K562 (cell line): ENCODE measurements around the gene ANKS1B. TPM values are rescaled to one million over a fixed set of nuclear protein-coding genes. Genes with fewer than 3 reads are reported as not detected.

Source experiments
- BCL6 ChIP-seq: fragments of 250-450 bp; sonication (Bioruptor Pico); IDR thresholded peaks from 2 replicates; pipeline ENCODE4 v1.4.0; 2020
- KAT8 ChIP-seq: fragments of 450-650 bp; IDR thresholded peaks from 2 replicates; pipeline ENCODE4 v1.6.1; 2016; ENCODE audit warnings: low read depth, mild to moderate bottlenecking
- STAG1 ChIP-seq: sonication (generic); formaldehyde crosslinking; IDR thresholded peaks from 2 replicates; pipeline ENCODE4 v1.5.0; 2020; ENCODE audit warnings: missing genetic modification reagents, borderline replicate concordance
- ZNF354B ChIP-seq: fragments of 250-450 bp; sonication (Bioruptor Pico); IDR thresholded peaks from 2 replicates; pipeline ENCODE4 v1.4.0; 2020
- polyA plus RNA-seq, 8 experiments: library from polyadenylated mRNA; depleted of rRNA in 4 of 8; stranded (reverse) in 5 of 8; unstranded in 3 of 8; fragments of >200 nt; fragmentation: Nextera tagmentation in 2 of 8; fragmentation: Illumina TruSeq in 1 of 8; extraction: Ambion mirVana in 2 of 8; extraction: Trizol in 1 of 8; gene quantifications; 2 replicates each; pipeline versions ENCODE4 v1.2.1 to v1.2.3, GENCODE V29; 2011 to 2014; ENCODE audit warnings: inconsistent platforms in 1 of 8, missing spikeins in 1 of 8
- total RNA-seq, 7 experiments: library from RNA; depleted of rRNA in 6 of 7; stranded (reverse); fragments of >200 nt in 6 of 7; fragmentation: Illumina TruSeq in 2 of 7; extraction: Trizol in 2 of 7; gene quantifications; 2 replicates each; pipeline versions ENCODE4 v1.2.1 to v1.2.3, GENCODE V29; 2011 to 2021; ENCODE audit warnings: low replicate concordance in 1 of 7
- TF ChIP-seq, protein P1 (sequence below): fragments of 250-450 bp; sonication (Bioruptor Pico); IDR thresholded peaks from 2 replicates; pipeline ENCODE4 v1.5.0; 2021
- TF ChIP-seq, protein P2 (sequence below): fragments of 200-800 bp; sonication (Bioruptor generic); IDR thresholded peaks from 2 replicates; pipeline ENCODE4 v1.6.1; 2016; ENCODE audit warnings: missing genetic modification characterization, missing compliant biosample characterization

The ANKS1B gene
- total and polyA plus RNA-seq, 9 of the 15 experiments (the other 6 are each of a cell fraction or from before 2014, with no cell fraction given), result 0.04 to 0.47 (median 0.28) TPM; not detected in 4

DNA sequence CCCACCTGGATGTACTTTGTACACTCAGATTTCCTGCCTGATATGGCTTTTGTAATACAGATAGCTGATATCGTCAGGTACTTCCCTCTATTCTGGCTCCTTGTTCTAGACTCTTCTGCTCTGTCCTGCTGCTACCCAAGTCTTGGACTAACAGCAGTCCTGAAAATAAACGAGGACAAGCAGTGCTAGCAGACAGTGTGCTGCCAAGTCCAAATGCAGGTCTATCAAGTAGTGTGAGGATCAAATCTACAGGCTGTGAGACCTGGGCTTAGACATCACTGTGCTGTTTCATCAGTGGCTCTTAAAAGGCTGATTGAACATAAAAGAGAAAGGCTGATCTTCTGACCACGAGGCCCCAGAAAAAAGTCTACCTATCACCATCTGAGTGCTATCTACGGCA is 921.6 kb downstream of the ANKS1B start (continued):
- TF ChIP-seq, protein P1, sequence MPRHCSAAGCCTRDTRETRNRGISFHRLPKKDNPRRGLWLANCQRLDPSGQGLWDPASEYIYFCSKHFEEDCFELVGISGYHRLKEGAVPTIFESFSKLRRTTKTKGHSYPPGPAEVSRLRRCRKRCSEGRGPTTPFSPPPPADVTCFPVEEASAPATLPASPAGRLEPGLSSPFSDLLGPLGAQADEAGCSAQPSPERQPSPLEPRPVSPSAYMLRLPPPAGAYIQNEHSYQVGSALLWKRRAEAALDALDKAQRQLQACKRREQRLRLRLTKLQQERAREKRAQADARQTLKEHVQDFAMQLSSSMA (CRISPR knock-in tag), result no peak
- no peak for TF ChIP-seq STAG1 (CRISPR knock-in tag)
- TF ChIP-seq, protein P2, sequence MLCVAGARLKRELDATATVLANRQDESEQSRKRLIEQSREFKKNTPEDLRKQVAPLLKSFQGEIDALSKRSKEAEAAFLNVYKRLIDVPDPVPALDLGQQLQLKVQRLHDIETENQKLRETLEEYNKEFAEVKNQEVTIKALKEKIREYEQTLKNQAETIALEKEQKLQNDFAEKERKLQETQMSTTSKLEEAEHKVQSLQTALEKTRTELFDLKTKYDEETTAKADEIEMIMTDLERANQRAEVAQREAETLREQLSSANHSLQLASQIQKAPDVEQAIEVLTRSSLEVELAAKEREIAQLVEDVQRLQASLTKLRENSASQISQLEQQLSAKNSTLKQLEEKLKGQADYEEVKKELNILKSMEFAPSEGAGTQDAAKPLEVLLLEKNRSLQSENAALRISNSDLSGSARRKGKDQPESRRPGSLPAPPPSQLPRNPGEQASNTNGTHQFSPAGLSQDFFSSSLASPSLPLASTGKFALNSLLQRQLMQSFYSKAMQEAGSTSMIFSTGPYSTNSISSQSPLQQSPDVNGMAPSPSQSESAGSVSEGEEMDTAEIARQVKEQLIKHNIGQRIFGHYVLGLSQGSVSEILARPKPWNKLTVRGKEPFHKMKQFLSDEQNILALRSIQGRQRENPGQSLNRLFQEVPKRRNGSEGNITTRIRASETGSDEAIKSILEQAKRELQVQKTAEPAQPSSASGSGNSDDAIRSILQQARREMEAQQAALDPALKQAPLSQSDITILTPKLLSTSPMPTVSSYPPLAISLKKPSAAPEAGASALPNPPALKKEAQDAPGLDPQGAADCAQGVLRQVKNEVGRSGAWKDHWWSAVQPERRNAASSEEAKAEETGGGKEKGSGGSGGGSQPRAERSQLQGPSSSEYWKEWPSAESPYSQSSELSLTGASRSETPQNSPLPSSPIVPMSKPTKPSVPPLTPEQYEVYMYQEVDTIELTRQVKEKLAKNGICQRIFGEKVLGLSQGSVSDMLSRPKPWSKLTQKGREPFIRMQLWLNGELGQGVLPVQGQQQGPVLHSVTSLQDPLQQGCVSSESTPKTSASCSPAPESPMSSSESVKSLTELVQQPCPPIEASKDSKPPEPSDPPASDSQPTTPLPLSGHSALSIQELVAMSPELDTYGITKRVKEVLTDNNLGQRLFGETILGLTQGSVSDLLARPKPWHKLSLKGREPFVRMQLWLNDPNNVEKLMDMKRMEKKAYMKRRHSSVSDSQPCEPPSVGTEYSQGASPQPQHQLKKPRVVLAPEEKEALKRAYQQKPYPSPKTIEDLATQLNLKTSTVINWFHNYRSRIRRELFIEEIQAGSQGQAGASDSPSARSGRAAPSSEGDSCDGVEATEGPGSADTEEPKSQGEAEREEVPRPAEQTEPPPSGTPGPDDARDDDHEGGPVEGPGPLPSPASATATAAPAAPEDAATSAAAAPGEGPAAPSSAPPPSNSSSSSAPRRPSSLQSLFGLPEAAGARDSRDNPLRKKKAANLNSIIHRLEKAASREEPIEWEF (CRISPR knock-in tag), result no peak
- TF ChIP-seq KAT8, result no peak
- no peak for TF ChIP-seq ZNF354B (CRISPR knock-in tag)
- TF ChIP-seq BCL6 (CRISPR knock-in tag), result no peak
- TF ChIP-seq, all 486 proteins: peak for 0
